GM20431 (cell line): ENCODE data around the gene ATP13A1.

ENCODE experiments used
- in situ Hi-C: fragments of 300-500 bp; cut with MseI, MboI; formaldehyde crosslinking; loops from one replicate; pipeline ENCODE4 v1.15.0; 2020; ENCODE audit warnings: low sequenced_read_pairs; ENCODE audit not compliant: unreplicated experiment

The ATP13A1 gene

GRCh38 chr19:19645233-19645870, 18.1 kb downstream of the ATP13A1 start:
- in situ Hi-C loops: loop anchor here (25.0 kb wide), 1 partner anchor 108 kb away; the partner anchor contains the start of genes CILP2 and YJEFN3

GRCh38 chr19:19644054-19644388, 19.5 kb downstream of the ATP13A1 start:
- in situ Hi-C loops: loop anchor here (25.0 kb wide), 1 partner anchor 107 kb away; the partner anchor contains the start of genes CILP2 and YJEFN3

GRCh38 chr19:19643158-19644053, 20.1 kb downstream of the ATP13A1 start, which contains the start of gene GMIP:
GMIP (minus strand) TSS chr19:19643657; CDS start chr19:19643529, 128 bp downstream.
- in situ Hi-C loops: loop anchor here (25.0 kb wide), 1 partner anchor 106 kb away; the partner anchor contains the start of genes CILP2 and YJEFN3

GRCh38 chr19:19642506-19643157, 20.8 kb downstream of the ATP13A1 start:
- in situ Hi-C loops: loop anchor here (25.0 kb wide), 1 partner anchor 105 kb away; the partner anchor contains the start of genes CILP2 and YJEFN3

DNA sequence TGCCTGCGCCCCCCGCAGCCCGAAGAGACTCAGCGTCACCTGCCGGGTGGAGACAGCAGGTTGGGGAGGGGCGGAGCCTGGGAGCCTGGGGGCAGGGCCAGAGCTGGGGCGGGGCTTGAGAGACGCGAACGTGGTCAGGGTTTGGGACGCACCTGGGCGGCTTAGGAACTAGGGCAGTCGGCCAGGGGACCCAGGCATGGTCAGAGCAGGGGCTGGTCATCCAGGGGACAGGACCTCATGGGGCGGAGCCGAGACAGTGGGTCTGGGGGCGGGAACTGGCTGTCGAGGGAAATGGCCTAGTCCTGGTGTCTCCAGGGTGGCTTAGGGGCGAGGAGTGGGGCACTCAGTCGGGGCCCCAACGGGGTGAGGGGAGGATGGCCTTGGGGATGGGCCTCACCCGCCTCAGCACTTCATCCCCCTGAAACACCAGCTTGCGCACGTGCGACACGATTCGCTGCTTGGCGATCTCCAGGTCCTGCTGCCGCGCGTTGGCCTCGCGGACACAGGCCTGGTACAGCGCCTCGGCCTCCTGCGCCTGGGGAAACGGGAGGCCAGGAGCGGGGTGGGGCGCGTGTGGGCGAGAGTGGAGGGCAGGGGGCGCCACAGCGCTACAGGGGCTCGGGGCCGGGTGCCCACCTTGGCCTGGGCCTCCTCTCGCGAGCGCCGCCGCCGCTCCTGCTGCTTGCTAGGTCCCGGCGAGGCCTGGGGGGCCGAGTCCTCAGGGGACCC, 25.8 kb downstream of the ATP13A1 start:
- in situ Hi-C loops: loop anchor here (25.0 kb wide), 1 partner anchor 100 kb away; the partner anchor contains the start of genes CILP2 and YJEFN3

GRCh38 chr19:19637186-19637522, 26.3 kb downstream of the ATP13A1 start:
- in situ Hi-C loops: loop anchor here (25.0 kb wide), 1 partner anchor 100 kb away; the partner anchor contains the start of genes CILP2 and YJEFN3

- in situ Hi-C loops: loop anchor here (25.0 kb wide), 1 partner anchor 99 kb away; the partner anchor contains the start of genes CILP2 and YJEFN3
Measured at GRCh38 chr19:19636573-19637185, 26.8 kb downstream of the ATP13A1 start.

DNA sequence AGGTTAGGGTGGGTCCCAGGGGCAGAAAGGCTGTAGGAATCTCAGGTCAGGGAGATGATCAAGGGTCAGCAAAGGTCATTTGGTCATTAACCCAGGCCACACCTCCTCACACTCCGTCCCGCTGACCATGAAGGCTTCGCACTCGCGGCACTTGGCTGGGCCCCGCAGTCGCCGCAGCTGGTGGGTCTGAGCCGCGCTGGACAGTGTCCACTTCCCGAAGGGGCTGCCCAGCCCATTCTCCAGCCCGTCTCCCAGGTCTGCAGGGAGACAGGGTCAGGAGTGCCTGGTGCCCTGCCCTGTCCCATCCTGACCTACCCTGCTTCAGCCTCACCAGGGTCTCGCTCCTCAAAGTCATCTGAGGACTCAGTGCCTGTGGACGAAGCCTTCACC, 28.2 kb downstream of the ATP13A1 start:
- in situ Hi-C loops: loop anchor here (25.0 kb wide), 1 partner anchor 98 kb away; the partner anchor contains the start of genes CILP2 and YJEFN3

DNA sequence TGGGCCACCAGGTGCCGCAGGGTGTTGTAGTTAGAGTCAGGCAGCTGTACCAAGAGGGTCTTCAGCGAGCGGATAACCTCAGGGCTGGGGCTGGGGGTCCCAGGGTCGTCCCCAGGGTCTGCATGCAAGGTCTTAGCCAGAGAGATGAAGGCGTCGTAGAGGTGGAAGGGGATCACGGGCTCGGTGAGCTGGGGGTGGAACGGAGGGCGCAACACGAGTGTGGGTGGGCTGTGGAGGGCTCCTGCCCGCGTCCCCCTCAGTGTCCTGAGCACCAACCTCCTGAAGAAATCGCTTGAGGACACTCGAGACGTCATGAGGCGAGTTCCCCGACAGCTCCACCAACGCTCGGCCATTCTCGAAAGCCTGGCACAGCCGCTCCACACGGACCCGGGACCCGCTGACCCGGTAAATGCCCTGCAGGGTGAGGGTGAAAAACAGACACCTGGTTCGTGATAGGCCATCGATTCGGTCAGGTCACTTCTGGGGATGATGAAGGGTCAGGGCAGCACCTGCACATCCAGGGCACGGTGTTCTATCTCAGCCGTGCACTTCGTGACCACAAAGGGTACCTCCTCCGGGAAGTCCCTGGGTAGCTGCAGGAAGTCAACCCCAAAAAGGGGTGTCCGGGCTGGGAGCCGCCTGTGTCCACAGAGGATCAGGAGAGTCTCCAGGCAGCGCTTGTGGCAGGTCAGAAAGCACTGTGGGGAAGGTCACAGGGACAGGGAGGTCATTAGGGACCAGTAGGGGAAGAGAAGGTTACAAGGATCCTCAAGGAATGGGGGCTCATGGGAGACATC, 28.8 kb downstream of the ATP13A1 start:
- in situ Hi-C loops: loop anchor here (25.0 kb wide), 1 partner anchor 97 kb away; the partner anchor contains the start of genes CILP2 and YJEFN3

DNA sequence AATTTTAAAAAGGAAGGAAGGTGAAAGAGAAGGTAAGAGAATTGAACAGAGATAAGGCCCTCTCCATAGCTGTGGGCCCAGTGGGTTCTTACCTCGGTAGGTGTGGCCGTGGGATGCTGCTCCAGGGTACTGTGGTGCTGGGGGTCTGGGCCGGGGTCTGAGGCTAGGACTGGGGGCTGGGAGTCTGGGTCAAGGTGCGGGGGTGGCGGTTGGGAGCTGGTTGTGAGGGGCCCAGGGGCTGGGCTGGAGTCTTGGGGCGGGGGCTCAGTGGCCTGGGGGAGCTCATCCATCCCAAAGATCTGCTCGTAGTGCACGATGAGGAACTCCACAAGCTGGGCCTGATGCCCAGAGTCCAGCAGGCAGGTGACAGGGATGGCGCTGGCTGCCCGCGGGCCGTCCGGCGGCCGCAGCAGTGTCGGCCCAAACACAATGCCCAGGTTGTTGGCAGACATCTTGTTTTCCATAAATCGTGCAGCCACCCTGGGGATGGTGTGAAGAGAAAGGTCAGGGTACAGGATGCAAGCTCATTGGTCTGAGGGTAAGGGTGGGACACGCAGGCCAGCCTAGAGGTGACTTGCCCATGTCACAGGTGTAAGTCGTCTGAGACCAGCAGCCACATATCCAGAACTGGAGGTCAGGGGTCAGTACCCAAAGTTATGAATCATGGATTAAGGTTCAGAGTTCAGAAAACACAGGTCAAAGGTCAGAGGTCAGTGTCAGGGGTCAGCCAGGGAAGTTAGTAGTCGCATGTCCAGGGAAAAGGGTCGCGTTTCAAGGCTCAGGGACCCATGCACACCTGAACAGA, 29.6 kb downstream of the ATP13A1 start:
- in situ Hi-C loops: loop anchor here (25.0 kb wide), 1 partner anchor 97 kb away; the partner anchor contains the start of genes CILP2 and YJEFN3

GRCh38 chr19:19632661-19633060, 30.8 kb downstream of the ATP13A1 start:
- in situ Hi-C loops: loop anchor here (25.0 kb wide), 1 partner anchor 95 kb away; the partner anchor contains the start of genes CILP2 and YJEFN3

GRCh38 chr19:19631346-19631745, 32.1 kb downstream of the ATP13A1 start:
- in situ Hi-C loops: loop anchor here (25.0 kb wide), 1 partner anchor 94 kb away; the partner anchor contains the start of genes CILP2 and YJEFN3

DNA sequence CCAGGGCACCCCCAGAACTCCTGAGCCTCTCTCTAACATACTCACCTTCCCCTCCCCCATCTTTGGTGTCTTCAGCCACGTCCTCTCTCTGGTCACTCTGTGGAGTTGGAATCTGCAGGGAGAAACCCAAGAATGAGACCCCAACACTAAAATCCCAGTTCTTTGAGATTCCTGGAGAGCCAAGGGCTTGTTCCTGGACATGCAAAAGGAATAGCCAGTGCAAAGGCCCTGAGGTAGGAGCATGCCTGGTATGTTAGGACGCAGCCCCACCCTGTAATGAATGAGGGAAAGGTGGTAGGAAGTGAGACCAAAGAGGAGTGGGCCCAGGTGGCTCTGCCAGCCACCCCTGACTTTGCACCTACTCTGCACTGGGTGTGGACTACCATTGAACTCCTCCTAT, 33.0 kb downstream of the ATP13A1 start:
- in situ Hi-C loops: loop anchor here (25.0 kb wide), 1 partner anchor 93 kb away; the partner anchor contains the start of genes CILP2 and YJEFN3

DNA sequence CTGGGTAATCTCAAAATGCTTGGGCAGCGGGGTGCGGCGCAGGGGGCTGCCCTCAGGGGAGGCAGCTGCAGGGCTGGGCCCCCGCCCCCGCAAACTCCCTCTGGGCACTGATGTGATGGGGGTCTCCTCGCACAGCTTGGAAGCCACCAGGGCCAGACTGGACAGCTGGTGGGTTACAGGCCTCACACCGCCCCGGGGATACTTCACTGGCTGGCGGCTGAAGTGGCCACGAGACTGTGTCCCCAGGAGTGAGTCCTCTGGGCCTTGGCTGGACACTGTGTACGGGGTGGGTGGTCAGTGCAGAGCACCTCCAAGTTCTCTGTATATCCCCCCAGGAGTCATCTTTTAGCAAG, 33.4 kb downstream of the ATP13A1 start:
- in situ Hi-C loops: loop anchor here (25.0 kb wide), 1 partner anchor 93 kb away; the partner anchor contains the start of genes CILP2 and YJEFN3

- in situ Hi-C loops: loop anchor here (25.0 kb wide), 1 partner anchor 91 kb away; the partner anchor contains the start of genes CILP2 and YJEFN3
Measured at GRCh38 chr19:19628501-19629134, 34.9 kb downstream of the ATP13A1 start.
